GM12878 (cell line): Measurements from ENCODE around the gene GPATCH3. TPM values are rescaled to one million over a fixed set of nuclear protein-coding genes. Genes with fewer than 3 reads are reported as not detected.
"Not testable (repeated sequence)": the region's sequence is repeated elsewhere in the genome, so short reads cannot be mapped to it uniquely, and the experiment has no call there.

ENCODE experiments used
- ATAC-seq: fragments of 200-7000 bp; cut with Tn5 transposase; 3 replicates; pipeline ENCODE4 v1.9.1; 2020; ENCODE audit warnings: mild to moderate bottlenecking, moderate library complexity
- BruUV-seq: library from RNA; stranded (reverse); fragments of 400-500 nt; replicated peaks from 2 replicates; lab custom pipeline; 2021; lab: Mats Ljungman, UMichigan
- CTCF ChIA-PET: fragments of 300-600 bp; sonication (Branson Sonifier 250); formaldehyde crosslinking; extraction: SDS; loops from one replicate; lab custom pipeline; 2021; ENCODE audit warnings: inconsistent platforms; lab: Yijun Ruan, JAX
- POLR2A ChIA-PET: fragments of 350-600 bp; formaldehyde crosslinking; extraction: SDS; loops from one replicate; lab custom pipeline; 2021; ENCODE audit warnings: inconsistent platforms; lab: Charles Lee
- RAD21 ChIA-PET: fragments of 300-600 bp; sonication (Branson Sonifier 250); formaldehyde crosslinking; loops from one replicate; lab custom pipeline; 2023; ENCODE audit warnings: antibody characterized with exemption; ENCODE audit not compliant: unreplicated experiment; lab: Charles Lee
- SMC1A ChIA-PET: fragments of 300-600 bp; sonication (Branson Sonifier 250); formaldehyde crosslinking; loops from one replicate; lab custom pipeline; 2023; ENCODE audit not compliant: unreplicated experiment, uncharacterized antibody; lab: Charles Lee
- DNase-seq: peaks from one replicate; pipeline ENCODE4 v3.0.0-alpha.2; 2011; ENCODE audit warnings: low read depth, low spot score
- FAIRE-seq: peaks from 3 replicates; lab custom pipeline; 2011; peaks lifted over from hg19 to GRCh38; lab: Jason Lieb, UNC
- H2AFZ ChIP-seq: 2 replicates; pipeline ENCODE4 v1.6.0; 2011; ENCODE audit warnings: low read depth, low read length, control low read depth; ENCODE audit not compliant: control insufficient read depth
- H3K27ac ChIP-seq: 2 replicates; pipeline ENCODE4 v1.5.1; 2011; ENCODE audit warnings: control low read depth; ENCODE audit not compliant: control insufficient read depth, insufficient read depth
- H3K27me3 ChIP-seq, 2 experiments: replicated peaks in 1 of 2; 2 replicates each; pipeline versions ENCODE4 v1.6.0 to v1.6.1; 2011; ENCODE audit warnings: low read length in 1 of 2; ENCODE audit not compliant: control insufficient read depth in 2 of 2, insufficient read depth in 2 of 2
- H3K36me3 ChIP-seq, 2 experiments: 2 replicates each; pipeline ENCODE4 v1.5.1; 2011; ENCODE audit warnings: low read length in 1 of 2; ENCODE audit not compliant: control insufficient read depth in 2 of 2, insufficient read depth in 2 of 2
- H3K4me1 ChIP-seq: 2 replicates; pipeline ENCODE4 v1.6.1; 2011; ENCODE audit warnings: mild to moderate bottlenecking, low read length, moderate library complexity, mixed read lengths; ENCODE audit not compliant: control insufficient read depth, insufficient read depth
- H3K4me2 ChIP-seq: 2 replicates; pipeline ENCODE4 v1.6.0; 2011; ENCODE audit warnings: control low read depth; ENCODE audit not compliant: control insufficient read depth, insufficient read depth
- H3K4me3 ChIP-seq: fragments of 200-600 bp; sonication (generic); 2 replicates; pipeline ENCODE4 v1.5.1; 2016
- H3K79me2 ChIP-seq: 2 replicates; pipeline ENCODE4 v1.6.0; 2011; ENCODE audit warnings: low read length; ENCODE audit not compliant: control insufficient read depth, insufficient read depth
- H3K9ac ChIP-seq: 2 replicates; pipeline ENCODE4 v1.8.0; 2011; ENCODE audit warnings: low read length, control low read depth, mixed read lengths; ENCODE audit not compliant: control insufficient read depth, insufficient read depth
- H3K9me3 ChIP-seq: replicated peaks from 3 replicates; pipeline ENCODE4 v1.5.1; 2011; ENCODE audit warnings: mild to moderate bottlenecking, low read length; ENCODE audit not compliant: control insufficient read depth, insufficient read depth
- H4K20me1 ChIP-seq: 2 replicates; pipeline ENCODE4 v1.6.0; 2011; ENCODE audit not compliant: control insufficient read depth, insufficient read depth
- BCLAF1 ChIP-seq: fragments of 450-650 bp; IDR thresholded peaks from 2 replicates; pipeline ENCODE4 v1.6.1; 2017; ENCODE audit warnings: antibody characterized with exemption, mild to moderate bottlenecking, moderate library complexity
- GATAD2B ChIP-seq: fragments of 450-650 bp; conservative IDR thresholded peaks from 2 replicates; pipeline ENCODE4 v1.6.1; 2017; ENCODE audit warnings: low read depth, mild to moderate bottlenecking, moderate library complexity
- SREBF2 ChIP-seq: IDR thresholded peaks from 2 replicates; pipeline ENCODE4 v1.6.1; 2012; ENCODE audit warnings: mild to moderate bottlenecking, low read length
- WGBS: methylation state at CpG from one replicate; pipeline ENCODE4 v1.1.6; 2016; ENCODE audit warnings: low lambda C conversion rate; ENCODE audit not compliant: insufficient replicate concordance, insufficient coverage; ENCODE audit errors: missing lambda C conversion rate; 5-methylcytosine and 5-hydroxymethylcytosine counted together
- in situ Hi-C: fragments of 300-500 bp; cut with MboI; formaldehyde crosslinking; loops from 9 replicates; pipeline ENCODE4 v1.14.3; 2018; ENCODE audit warnings: mixed read lengths
- intact Hi-C: fragments of 100-400 bp; cut with micrococcal nuclease; formaldehyde crosslinking; loops from one replicate; pipeline ENCODE4 v1.14.2; 2022; ENCODE audit not compliant: unreplicated experiment
- polyA plus RNA-seq, 11 experiments: library from polyadenylated mRNA; depleted of rRNA in 4 of 11; unstranded in 6 of 11; stranded (reverse) in 5 of 11; fragments of >200 nt; fragmentation: Nextera tagmentation in 4 of 11; fragmentation: Illumina TruSeq in 1 of 11; extraction: Ambion mirVana in 4 of 11; extraction: Trizol in 1 of 11; gene quantifications; 1 replicate in 1 of 11; 2 replicates in 10 of 11; pipeline versions ENCODE4 v1.2.1 to v1.2.3, GENCODE V29; 2011 to 2016; ENCODE audit warnings: inconsistent platforms in 2 of 11, missing spikeins in 2 of 11, low read depth in 1 of 11
- total RNA-seq, 4 experiments: library from RNA; depleted of rRNA in 3 of 4; stranded (reverse); fragments of >200 nt in 3 of 4; fragmentation: Illumina TruSeq in 1 of 4; extraction: Trizol in 1 of 4; gene quantifications; 2 replicates each; pipeline versions ENCODE4 v1.2.1 to v1.2.3, GENCODE V29; 2013 to 2021

GPATCH3 gene
- total and polyA plus RNA-seq, 10 of the 15 experiments (the other 5 are each of a cell fraction or from before 2014, with no cell fraction given) = 0.56 to 13.4 (median 8.7) TPM

DNA sequence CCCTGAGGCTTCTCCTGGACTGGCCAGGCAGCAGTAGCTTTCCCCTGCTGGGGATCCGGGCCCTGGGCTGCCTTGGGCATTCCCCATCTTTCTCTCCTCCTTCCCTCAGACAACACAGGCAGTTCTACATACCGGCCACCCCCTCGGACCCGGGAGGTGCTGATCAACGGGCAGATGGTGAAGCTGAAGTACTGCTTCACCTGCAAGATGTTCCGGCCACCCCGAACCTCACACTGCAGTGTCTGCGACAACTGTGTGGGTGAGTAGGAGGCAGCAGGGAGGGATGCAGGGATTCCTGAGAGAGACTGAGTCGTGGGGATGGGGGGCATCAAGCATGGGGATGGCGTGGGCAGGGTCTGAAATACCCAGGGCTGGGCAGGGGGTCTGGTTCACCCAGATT lies 51.8 kb downstream of the GPATCH3 start:
- Histone ChIP-seq H3K27ac (no peak overlapping the region), H4K20me1 (no peaks in the 10 kb centered on the region), H3K36me3 (peaks cover 35 to 41% of the 10 kb centered on the region in 2 experiments), H3K9me3 (no peaks in the 10 kb centered on the region), H2AFZ (no peak overlapping the region), H3K4me3 (no peak overlapping the region), H3K9ac (no peak overlapping the region), H3K4me2 (no peak overlapping the region), H3K4me1 (no peaks in the 10 kb centered on the region), H3K27me3 (no peaks in the 10 kb centered on the region), H3K79me2 (peaks cover 1% of the 10 kb centered on the region; the same call in 1 of the 2 replicates)
- in situ Hi-C loops = no loop called here
- CTCF ChIA-PET = interaction anchor here (0.5 to 2.3 kb wide), 5 partner anchors 9 to 246 kb away, joined by 3 to 9 read pairs (median 4); no protein-coding TSS in a partner anchor
- no peak for TF ChIP-seq SREBF2
- no peak for TF ChIP-seq BCLAF1
- TF ChIP-seq GATAD2B = no peak
- DNase-seq (no peak), FAIRE-seq (no peak), ATAC-seq (no peak)
- RAD21 ChIA-PET = interaction anchor here (0.7 to 1.9 kb wide), 3 partner anchors 11 to 38 kb away, joined by 3 to 7 read pairs (median 6); no protein-coding TSS in a partner anchor
- POLR2A ChIA-PET = interaction anchor here (0.8 to 1.6 kb wide), 4 partner anchors 10 to 21 kb away, joined by 3 to 6 read pairs (median 4); no protein-coding TSS in a partner anchor
- SMC1A ChIA-PET = interaction anchor here (1.0 kb wide), 1 partner anchor 10 kb away, joined by 3 read pairs; no protein-coding TSS in a partner anchor
- 99% methylated on average over 9 of the region's 10 CpGs for WGBS
- BruUV-seq = no TSS peak
- intact Hi-C loops = no loop called here

DNA sequence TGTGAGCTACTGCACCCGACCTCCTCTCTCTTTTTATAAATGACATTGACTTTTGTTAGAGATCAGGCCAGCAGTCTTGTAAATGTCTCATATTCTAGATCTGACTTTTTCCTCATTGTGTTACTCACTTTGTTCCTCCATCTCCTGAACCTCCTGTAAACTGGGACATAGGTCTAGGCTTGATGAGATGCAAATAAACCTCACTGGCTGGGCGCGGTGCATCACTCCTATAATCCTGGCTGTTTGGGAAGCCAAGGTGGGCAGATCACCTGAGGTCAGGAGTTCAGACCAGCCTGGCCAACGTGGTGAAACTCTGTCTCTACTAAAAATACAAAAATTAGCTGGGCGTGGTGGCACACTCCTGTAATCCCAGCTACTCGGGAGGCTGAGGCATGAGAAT lies 52.4 kb downstream of the GPATCH3 start:
- ChIA-PET CTCF (interaction anchor here (1.5 kb wide), 2 partner anchors 8 to 14 kb away, joined by 4 read pairs; no protein-coding TSS in a partner anchor), SMC1A (interaction anchor here (1.0 to 1.4 kb wide), 2 partner anchors 9 to 17 kb away, joined by 3 read pairs; no protein-coding TSS in a partner anchor)

More for the DNA sequence above, 52.4 kb downstream of the GPATCH3 start:
- H3K79me2 ChIP-seq, H2AFZ ChIP-seq, H3K9ac ChIP-seq, H3K27ac ChIP-seq, H3K4me2 ChIP-seq, FAIRE-seq, DNase-seq, H3K9me3 ChIP-seq, ATAC-seq, BruUV-seq, H3K27me3 ChIP-seq, intact Hi-C loops, H4K20me1 ChIP-seq, in situ Hi-C loops, H3K4me1 ChIP-seq, H3K4me3 ChIP-seq: not testable (repeated sequence)
- ChIA-PET RAD21 (interaction anchor here (0.7 to 1.9 kb wide), 2 partner anchors 12 to 26 kb away, joined by 3 to 7 read pairs; no protein-coding TSS in a partner anchor), POLR2A (interaction anchor here (0.5 to 1.0 kb wide), 3 partner anchors 21 to 315 kb away, joined by 3 to 4 read pairs (median 3); no protein-coding TSS in a partner anchor)
- 75% methylated on average over 6 of the region's 6 CpGs for WGBS
- peaks cover 34 to 40% of the 10 kb centered on the region in 2 experiments for H3K36me3 ChIP-seq
